Right renal cortex interstitium (tissue), 3 donors: ENCODE data around the gene ATP8A2. TPM values are rescaled to one million over a fixed set of nuclear protein-coding genes. Genes with fewer than 3 reads are reported as not detected.
"Not testable (repeated sequence)": the region's sequence is repeated elsewhere in the genome, so short reads cannot be mapped to it uniquely, and the experiment has no call there.

Experiments used
- DNase-seq, 3 donors: peaks; one replicate each; pipeline ENCODE4 v3.0.0-alpha.2; 2013; ENCODE audit warnings: low read depth in 3 of 3, low spot score in 2 of 3
- polyA plus RNA-seq, 3 donors: library from polyadenylated mRNA; unstranded; fragments of 120-200 nt; gene quantifications; one replicate each; pipeline ENCODE4 v1.2.1, GENCODE V29; 2013; ENCODE audit not compliant: insufficient read length in 3 of 3

Gene ATP8A2
- polyA plus RNA-seq, 3 donors = 5.5 to 7.2 (median 6.3) TPM

DNA sequence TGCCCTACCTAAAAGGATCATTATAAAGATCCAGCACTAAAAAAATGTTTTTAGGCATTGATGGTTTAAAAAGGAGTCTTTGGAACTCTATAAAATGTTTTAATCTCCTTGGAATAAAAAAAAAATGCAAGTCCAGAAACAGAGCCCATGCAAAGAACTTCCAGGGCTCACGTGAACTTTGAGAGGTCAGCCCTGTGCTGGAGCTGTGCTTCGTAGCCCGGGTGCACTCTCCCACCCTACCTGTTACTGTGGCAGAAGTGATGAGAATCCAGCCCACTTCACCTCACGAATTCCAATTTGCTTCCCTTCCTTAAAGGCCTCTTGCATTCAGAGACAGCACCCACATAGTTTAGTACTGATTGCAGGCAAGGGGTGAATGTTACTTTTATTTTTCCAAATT, 412.3 kb downstream of the ATP8A2 start:
- DNase-seq = no peak

DNA sequence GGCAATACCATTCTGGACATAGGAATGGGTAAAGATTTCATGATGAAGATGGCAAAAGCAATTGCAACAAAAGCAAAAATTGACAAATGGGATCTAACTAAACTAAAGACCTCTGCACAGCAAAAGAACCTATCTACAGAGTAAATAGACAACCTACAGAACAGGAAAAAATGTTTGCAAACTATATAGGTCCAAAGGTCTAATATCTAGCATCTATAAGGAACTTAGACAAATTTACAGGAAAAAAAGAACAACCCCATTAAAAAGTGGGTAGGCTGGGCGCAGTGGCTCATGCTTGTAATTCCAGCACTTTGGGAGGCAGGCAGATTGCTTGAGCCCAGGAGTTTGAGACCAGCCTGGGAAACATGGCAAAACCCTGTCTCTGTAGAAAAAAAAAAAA, 418.4 kb downstream of the ATP8A2 start:
- DNase-seq = not testable (repeated sequence)

DNA sequence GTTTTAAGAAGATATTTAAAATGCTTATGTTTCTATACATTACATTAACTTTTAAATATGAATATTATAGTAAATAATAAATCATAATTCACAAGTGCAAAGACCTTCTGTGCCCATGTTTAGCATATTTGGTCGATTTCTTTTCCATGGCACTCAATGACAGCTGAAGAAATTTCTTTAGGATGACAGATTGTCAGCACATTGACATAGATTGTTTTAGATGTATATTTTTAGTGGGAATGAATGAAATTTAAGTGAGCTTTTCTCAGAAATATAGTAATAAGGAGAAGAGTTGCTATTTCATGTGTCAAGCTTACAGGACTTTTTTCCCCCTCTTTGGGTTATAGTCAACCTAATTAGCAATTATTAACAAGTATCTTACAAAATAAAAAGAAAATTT, 423.5 kb downstream of the ATP8A2 start:
- no peak for DNase-seq

DNA sequence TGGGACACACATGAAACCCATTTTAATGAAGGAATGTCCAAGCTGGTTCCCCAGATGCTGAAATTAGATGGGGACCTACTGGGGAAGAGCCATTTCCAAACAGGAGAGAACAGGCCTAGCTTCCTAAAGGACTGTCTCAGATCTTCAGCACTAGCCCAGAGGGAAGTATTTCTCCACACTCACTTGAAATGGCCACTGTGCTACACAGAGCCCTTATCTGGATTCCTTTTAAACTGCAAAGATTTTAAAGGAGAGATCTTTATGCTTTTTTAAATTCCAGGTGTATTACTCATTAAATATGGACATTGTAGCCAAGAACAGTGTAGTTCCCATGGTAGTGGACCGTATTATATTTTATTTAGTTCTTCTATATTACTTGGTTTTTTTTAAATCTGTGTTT, 424.7 kb downstream of the ATP8A2 start:
- DNase-seq = no peak

DNA sequence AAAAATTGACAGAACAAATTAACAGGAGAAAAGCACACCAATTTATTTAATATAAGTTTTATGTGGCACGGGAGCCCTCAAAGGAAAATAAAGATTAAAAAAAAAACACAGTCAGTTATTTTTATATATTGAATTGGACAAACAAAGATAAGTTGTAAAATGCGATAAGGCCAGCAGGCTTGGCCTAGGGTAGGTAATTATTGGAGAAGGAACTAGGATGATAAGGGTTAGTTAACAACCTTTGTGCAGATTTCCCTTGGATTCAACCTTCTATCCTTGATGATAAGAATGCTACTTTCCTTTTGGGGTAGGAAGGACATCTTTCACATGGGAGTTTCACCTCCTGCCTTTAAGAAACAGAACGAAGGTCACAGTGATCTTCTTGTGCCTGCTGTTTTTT, 427.2 kb downstream of the ATP8A2 start:
- DNase-seq = no peak

DNA sequence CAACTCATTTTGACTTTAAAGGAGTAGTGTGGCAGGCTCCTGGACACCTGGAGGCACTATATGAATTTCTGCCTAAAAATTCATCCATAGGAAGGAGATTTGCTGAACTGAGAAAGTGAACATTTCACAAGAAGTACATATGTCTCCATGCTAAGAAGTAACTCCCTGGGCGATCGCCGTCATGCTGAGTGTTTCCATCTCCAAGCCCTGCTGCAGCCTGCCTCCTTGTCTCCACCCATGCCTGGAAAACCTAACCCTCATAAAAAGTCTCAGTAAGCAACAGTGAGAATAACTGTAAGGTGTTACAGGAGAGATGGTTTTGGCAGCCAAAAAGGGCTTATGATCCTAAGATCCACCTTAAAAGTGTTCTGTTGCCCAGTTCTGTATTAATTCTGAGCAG, 428.7 kb downstream of the ATP8A2 start:
- DNase-seq = no peak

DNA sequence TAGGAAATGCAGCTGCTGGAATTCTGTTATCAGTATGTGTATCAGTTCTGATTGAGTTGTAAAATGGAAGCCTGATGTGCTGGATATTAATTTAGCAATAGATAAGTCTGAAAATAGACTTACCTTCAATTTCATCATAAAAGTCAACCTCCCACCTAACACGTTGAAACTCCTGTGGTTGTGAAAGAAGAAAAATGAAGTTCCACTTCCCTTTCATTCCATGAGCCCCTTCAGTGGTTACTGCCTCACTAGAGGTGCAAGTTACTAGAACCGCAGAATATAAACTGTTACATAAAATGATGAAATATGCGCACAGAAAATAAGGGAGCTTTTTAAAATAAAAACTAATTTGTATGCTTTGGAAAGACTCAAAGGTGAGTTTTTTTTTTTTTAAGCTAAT, 430.8 kb downstream of the ATP8A2 start:
- no peak for DNase-seq

DNA sequence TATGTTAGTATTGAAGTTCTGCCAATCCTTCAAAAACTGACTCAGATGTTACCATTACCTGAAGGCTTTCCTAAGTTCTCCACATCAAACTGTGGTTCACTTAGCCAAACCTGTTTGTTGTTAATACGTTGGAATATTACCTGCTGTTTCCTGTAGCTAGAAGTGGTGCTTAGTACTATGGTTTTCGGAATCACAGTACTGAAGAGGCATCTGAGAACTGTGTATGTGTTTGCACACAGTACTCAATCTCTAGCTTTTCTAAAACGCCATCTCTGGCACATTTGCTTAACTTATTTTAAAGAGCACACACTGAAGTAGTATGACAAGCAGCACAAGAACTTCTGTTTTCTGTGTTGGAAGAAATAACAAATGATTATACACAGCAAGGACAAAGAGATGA, 431.9 kb downstream of the ATP8A2 start:
- DNase-seq = no peak

DNA sequence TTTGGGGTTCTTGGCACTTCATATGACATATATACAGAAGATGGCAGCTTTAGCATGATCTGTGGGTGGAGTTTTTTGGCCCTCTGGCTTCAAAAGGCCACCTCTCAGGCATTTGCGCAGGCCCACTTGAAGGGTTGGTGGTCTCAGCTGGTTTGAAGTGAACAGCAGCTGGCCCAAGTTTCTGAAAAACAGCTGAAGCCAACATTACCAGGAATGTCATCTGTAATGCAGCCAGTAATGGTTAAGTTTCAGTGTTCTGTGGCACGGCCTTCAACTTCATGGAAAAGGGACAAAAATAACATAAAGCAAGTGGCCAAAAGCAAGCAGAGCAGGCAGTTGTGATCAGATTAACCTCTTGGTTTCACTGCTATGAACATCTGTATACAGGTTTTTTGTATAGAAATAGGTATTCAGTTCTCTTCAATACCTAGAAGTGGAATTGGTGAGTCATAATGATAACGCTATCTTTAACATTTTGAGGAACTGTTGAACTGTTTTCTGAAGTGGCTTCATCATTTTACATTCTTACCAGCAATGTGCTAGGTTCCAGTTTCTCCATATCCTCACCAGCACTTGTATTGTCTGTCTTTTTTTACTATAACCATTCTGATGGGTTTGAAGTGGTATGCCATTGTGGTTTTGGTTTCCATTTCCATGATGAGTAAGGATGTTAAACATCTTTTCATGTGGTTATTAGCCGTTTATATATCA, 434.6 kb downstream of the ATP8A2 start:
- no peak for DNase-seq

DNA sequence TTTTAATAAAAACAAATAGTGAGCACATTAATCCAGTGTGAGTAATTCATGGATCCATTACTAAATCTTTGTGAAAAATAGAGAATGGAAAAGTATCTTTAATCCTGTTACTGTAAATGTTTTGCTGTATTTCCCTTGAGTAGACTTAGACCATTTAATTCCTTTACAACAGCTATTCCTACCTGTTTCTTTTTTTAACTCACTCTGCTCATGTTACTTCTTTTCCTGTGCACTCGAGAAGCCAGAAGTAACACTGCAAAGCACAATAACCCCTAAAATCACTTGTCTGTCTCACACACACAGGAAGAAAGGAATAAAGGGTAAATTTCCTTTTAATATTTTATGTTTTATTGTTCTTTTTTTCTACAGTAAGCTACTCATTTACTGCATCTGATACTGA, 435.8 kb downstream of the ATP8A2 start:
- no peak for DNase-seq

DNA sequence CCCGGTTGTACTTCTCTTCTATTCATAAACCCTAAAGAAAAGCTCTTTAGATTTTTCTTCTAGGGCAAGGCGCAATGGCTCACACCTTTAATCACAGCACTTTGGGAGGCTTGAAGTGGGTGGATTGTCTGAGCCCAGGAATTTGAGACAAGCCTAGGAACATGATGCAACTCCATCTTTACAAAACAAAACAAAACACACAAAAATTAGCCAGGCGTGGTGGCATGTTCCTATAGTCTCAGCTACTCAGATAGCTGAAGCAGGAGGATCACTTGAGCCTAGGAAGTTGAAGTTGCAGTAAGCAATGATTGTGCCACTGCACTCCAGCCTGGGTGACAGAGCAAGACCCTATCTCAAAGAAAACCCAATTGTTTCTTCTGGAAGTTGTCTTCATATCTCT, 439.7 kb downstream of the ATP8A2 start:
- DNase-seq = no peak

DNA sequence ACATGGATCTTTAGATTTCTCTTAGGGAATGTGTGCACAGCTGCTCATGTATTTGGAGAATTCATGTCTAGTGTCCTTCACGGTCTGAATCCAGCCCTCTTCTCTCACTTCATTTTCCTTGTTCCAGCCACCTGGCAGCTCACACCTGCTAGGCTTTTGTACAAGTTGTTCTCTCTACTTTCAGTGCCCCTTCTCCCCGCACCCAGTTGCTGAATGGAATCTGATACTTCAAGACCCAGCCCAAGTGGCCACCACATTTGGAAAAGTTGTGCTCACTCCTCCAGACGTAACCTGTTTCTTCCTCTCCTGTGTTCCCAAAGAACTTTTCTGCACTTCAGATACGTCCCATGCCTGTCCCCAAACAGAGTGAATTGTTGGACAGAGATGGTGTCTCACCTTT, 444.5 kb downstream of the ATP8A2 start:
- no peak for DNase-seq

DNA sequence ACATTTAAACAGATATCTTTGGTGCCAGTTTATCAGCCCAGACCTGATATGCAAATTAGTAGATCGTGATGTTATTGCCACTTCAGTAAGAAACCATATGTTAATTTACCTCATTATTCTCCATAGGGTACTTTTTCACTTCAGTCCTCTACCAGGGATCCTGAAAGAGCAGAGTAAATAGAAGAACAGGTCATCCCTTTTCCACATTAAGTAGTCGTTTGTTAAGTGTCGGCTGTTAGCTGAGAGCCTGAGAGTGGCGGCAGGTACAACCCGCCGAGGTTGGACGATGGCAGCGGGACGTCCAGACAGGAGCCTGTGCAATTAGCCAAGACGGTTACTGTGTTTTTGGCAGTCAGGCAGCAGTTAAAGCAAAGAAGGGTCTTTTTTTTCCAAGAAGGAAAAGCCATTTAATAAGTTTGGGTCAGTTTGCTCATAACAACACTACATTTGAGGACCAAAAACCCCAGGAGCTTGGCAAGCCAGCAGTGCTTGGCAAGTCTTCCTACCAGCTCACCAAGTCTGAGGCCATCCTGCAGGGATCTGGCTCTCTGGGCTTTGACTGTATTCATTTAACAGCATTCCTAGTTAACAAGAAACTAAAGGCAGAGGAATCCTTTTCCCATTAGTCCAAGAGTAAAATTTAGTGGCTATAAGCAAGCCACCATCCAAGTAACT, 448.2 kb downstream of the ATP8A2 start:
- no peak for DNase-seq

DNA sequence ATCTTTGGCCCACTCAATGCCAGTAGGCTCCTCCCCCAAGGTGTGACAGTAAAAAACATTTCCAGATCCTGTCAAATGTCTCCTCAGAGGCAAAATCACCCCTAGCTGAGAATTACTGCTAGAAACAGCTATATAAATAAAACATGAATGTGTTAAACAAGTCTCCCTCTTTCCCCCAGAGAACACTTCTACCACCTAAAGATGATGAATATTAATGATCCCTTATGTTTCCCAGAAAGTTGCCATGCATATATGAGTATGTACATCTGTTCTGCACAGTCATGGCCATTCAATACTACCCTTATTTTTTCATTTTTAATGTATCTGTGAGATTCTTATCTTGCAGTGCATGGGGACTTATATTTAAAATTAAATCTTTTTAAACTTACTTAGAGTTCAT, 450.0 kb downstream of the ATP8A2 start:
- DNase-seq = no peak

DNA sequence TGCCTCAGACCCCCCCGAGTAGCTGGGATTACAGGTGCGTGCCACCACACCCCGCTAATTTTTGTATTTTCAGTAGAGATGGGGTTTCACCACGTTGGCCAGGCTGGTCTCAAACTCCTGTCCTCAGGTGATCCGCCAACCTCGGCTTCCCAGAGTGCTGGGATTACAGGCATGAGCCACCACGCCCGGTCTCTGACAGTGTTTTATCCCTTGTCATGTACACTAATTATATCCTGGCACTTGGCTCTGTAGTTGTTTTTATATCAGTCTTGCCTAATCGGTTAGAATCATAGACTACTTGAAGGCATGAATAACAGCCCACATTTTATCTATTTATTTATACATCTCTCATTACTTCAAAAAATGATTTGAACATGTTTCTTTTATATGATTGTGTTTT, 455.4 kb downstream of the ATP8A2 start:
- not testable (repeated sequence) for DNase-seq

DNA sequence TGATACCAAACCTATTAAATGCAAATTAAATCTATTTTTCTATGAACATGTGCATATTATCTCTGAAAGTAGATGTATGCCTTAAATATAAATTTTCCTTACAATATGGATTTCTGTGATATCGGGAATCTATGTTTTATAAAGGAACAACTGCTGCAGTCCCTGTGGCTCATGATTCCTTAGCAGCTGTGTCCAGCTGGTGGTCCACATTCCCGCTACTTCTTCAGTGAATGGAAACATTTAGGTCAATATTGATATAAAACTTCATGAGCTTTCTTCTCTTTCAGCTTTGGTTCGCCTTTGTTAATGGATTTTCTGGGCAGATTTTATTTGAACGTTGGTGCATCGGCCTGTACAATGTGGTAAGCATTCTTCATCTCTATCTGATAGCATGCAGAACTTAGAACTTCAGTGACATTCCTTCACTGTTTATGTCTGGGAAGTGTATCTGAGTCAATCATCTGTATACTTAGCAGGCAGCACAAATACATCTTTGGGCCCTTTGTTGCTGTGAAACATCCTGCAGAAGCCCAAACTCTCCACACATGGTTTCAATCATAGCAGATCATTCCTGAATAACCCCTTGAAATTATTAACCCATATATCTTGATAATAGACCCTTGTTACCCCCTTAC, 456.2 kb downstream of the ATP8A2 start:
- DNase-seq = peak; percentile 66 to 71 (median 68)

DNA sequence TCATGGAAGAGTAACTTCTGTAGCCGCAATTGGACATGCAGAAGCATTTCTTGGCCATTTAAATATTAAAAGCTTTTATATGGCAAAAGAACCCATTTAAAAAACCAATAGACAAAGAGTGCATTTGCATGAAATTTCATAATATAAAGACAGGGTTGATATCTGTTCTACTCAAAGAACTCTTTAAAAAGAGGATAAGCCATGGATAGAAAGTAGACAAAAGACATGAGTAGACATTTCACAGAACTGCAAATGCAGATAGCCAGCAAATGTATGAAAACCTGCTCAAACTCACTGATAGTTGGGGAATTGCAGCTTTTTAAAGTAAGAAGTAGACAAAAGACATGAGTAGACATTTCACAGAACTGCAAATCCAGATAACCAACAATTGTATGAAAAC, 462.0 kb downstream of the ATP8A2 start:
- DNase-seq = no peak

DNA sequence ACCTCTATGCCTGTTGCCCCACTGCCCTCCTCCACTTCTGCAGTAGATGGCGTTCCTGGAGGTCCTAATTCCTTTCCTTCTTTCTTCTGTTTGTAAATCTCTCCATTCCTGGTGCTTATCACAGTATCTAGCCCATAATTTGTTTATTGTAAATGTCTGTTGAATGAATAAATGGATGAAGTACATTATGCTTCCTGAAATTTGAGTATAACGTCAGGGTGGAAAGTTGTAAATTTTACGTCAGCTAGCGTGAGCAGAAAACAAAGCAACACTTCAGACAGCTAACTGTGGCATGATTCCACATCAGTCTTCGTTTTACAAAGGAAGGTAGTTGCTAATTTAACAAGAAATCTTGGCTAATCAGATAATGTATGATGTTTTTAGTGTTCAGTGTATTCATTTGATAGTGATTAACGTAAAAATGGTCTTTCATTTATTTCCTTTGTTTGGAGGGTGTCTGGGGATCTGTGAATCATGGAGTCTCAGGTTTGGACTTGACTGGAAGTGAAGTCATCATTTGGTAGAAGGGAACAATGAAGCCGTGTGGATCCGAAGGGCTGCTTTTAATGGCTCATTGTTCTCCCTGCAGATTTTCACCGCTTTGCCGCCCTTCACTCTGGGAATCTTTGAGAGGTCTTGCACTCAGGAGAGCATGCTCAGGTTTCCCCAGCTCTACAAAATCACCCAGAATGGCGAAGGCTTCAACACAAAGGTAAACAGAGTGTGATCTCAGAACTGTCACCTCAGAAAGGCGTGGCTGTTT, 465.0 kb downstream of the ATP8A2 start:
- no peak for DNase-seq

DNA sequence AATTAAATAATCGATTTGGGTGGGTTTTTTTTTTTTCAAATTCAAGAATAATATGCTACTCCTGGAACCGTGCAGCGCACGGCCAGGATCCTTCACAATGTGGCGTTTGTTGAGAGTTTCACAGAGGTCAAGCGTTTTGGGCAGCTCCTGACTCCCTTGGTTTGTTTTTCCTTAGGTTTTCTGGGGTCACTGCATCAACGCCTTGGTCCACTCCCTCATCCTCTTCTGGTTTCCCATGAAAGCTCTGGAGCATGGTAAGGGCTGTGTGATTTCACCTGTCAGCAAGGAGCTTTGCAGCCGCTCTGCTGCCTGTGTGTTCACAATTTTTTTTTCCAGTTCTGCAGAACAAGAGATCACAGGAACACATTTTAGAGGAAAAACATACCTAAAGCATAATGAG, 467.6 kb downstream of the ATP8A2 start:
- DNase-seq = no peak

DNA sequence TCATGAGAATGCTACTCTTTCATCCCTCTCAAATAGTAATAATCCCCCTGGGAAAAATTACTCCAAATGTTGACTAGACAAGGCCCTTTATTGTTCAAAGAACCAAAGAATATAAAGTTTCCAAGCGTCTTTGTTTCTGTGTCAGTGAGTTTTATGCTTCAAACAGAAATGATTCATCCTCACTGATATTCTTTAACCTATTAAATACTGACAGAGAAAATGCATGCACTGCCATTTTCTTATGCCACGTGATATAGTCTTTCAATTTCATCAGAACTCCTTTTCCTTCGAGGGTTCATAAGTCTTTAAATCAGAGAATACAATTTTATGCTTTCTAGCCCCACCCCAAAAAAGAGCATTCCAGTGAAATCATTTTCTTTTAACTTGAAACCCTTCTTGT, 468.5 kb downstream of the ATP8A2 start:
- DNase-seq = no peak

DNA sequence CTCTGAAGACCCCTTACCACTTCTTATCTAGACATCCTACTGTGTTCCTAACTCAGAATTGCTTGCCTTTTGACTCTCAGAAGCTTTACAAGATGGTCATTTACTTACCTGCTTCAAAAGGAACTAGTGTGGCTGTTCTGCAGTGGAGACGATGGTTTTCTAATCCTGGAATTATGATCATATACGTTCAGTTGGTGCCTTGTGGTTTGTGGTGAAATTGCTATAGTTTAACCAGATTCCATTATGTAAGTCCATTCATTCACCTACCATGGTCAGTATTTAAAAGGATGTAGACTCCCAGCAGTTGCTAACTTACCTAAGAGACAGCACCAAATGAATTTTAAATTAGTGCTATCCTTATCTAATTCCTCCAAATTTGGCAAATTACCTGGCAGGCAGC, 469.2 kb downstream of the ATP8A2 start:
- DNase-seq = no peak
